Breast epithelium (tissue), 4 donors: ENCODE measurements around the gene KCNJ10. TPM values are rescaled to one million over a fixed set of nuclear protein-coding genes. Genes with fewer than 3 reads are reported as not detected.
"Not testable (repeated sequence)": the region's sequence is repeated elsewhere in the genome, so short reads cannot be mapped to it uniquely, and the experiment has no call there.

Experiments
- DNase-seq, 2 donors: peaks; one replicate each; pipeline ENCODE4 v3.0.0-alpha.2; 2019; ENCODE audit warnings: low spot score in 2 of 2
- H3K27ac ChIP-seq, 2 donors: fragments of 200-600 bp; sonication (generic) in 1 of 2; one replicate each; pipeline ENCODE4 v1.5.1; 2016 to 2019; ENCODE audit warnings: mild to moderate bottlenecking in 1 of 2
- H3K27me3 ChIP-seq, 2 donors: fragments of 200-600 bp; sonication (generic) in 1 of 2; one replicate each; pipeline versions ENCODE4 v1.5.1 to v1.6.0; 2017 to 2019; ENCODE audit warnings: control low read depth in 1 of 2, mild to moderate bottlenecking in 1 of 2
- H3K36me3 ChIP-seq: fragments of 200-600 bp; one replicate; pipeline ENCODE4 v1.5.1; 2019
- H3K4me1 ChIP-seq, 2 donors: fragments of 200-600 bp; sonication (generic); one replicate each; pipeline ENCODE4 v1.5.1; 2016 to 2019; ENCODE audit warnings: control low read depth in 1 of 2
- H3K4me3 ChIP-seq, 3 donors: fragments of 200-600 bp; sonication (generic); 1 replicate in 2 of 3; 2 replicates in 1 of 3; pipeline ENCODE4 v1.5.1; 2016 to 2019; ENCODE audit warnings: mild to moderate bottlenecking in 3 of 3, moderate library complexity in 2 of 3
- H3K9me3 ChIP-seq, 2 donors: fragments of 200-600 bp; sonication (generic) in 1 of 2; one replicate each; pipeline ENCODE4 v1.5.1; 2016 to 2019; ENCODE audit warnings: control low read depth in 1 of 2
- CTCF ChIP-seq, 3 donors: fragments of 450-650 bp; IDR thresholded peaks; one replicate each; pipeline ENCODE4 v1.5.1; 2016 to 2017; ENCODE audit warnings: antibody characterized with exemption in 3 of 3, mild to moderate bottlenecking in 3 of 3, moderate library complexity in 3 of 3
- POLR2A ChIP-seq: fragments of 450-650 bp; IDR thresholded peaks from one replicate; pipeline ENCODE4 v1.6.1; 2016; ENCODE audit warnings: antibody characterized with exemption, mild to moderate bottlenecking, moderate library complexity
- POLR2AphosphoS5 ChIP-seq, 3 donors: sonication (generic); formaldehyde crosslinking; IDR thresholded peaks; one replicate each; pipeline ENCODE4 v1.6.1; 2017; ENCODE audit warnings: antibody characterized with exemption in 3 of 3
- intact Hi-C: fragments of 100-400 bp; cut with DNase I; formaldehyde crosslinking; loops from one replicate; pipeline ENCODE4 v1.15.1; 2023; ENCODE audit warnings: low total_unique reads
- total RNA-seq, 3 donors: library from RNA; depleted of rRNA; stranded (reverse); fragments of >200 nt; gene quantifications; one replicate each; pipeline ENCODE4 v1.1.0, GENCODE V29; 2016

Gene KCNJ10
- total RNA-seq, 3 donors from 2014 or later = 0.15 TPM; not detected in 2

- intact Hi-C loops = no loop called here
Observed at GRCh38 chr1:160115545-160116282, 45.8 kb upstream of the KCNJ10 start, which contains the start of gene ATP1A2. Gene ATP1A2 (plus strand): TSS chr1:160115759. CDS start chr1:160115862, 103 bp downstream.

GRCh38 chr1:160114085-160114484 lies 44.1 kb upstream of the KCNJ10 start:
- no peak overlapping the region for H3K4me3 ChIP-seq
- intact Hi-C loops = no loop called here
- H3K27me3 ChIP-seq = no peaks in the 10 kb centered on the region
- no peaks in the 10 kb centered on the region for H3K36me3 ChIP-seq
- H3K4me1 ChIP-seq = no peaks in the 10 kb centered on the region
- no peaks in the 10 kb centered on the region for H3K9me3 ChIP-seq
- no peak overlapping the region for H3K27ac ChIP-seq
- TF ChIP-seq CTCF (IDR thresholded peaks at IDR 0.05) = no peak
- TF ChIP-seq POLR2A = no peak
- TF ChIP-seq POLR2AphosphoS5 (IDR thresholded peaks at IDR 0.05) = no peak
- DNase-seq = no peak

More at GRCh38 chr1:160115545-160116282, 45.8 kb upstream of the KCNJ10 start, which contains the start of gene ATP1A2:
- Histone ChIP-seq H3K27ac (peak within 1 kb of the TSS in 1 of 2 donors; percentile 12), H3K27me3 (no peaks in the 10 kb centered on the region), H3K9me3 (no peaks in the 10 kb centered on the region), H3K4me1 (no peaks in the 10 kb centered on the region), H3K36me3 (no peaks in the 10 kb centered on the region), H3K4me3 (peak within 1 kb of the TSS in 1 of 3 donors; percentile 18)
- no peak for DNase-seq
- no peak for TF ChIP-seq POLR2AphosphoS5 (IDR thresholded peaks at IDR 0.05)
- no peak for TF ChIP-seq CTCF (IDR thresholded peaks at IDR 0.05)
- TF ChIP-seq POLR2A = no peak

GRCh38 chr1:160113407-160113806 lies 43.4 kb upstream of the KCNJ10 start:
- H3K4me3 ChIP-seq = no peak overlapping the region
- H3K9me3 ChIP-seq = no peaks in the 10 kb centered on the region
- no peak for TF ChIP-seq POLR2A
- TF ChIP-seq CTCF (IDR thresholded peaks at IDR 0.05) = no peak
- no peak for TF ChIP-seq POLR2AphosphoS5 (IDR thresholded peaks at IDR 0.05)
- no peaks in the 10 kb centered on the region for H3K4me1 ChIP-seq
- DNase-seq = no peak
- no peaks in the 10 kb centered on the region for H3K36me3 ChIP-seq
- no peak overlapping the region for H3K27ac ChIP-seq
- intact Hi-C loops = no loop called here
- H3K27me3 ChIP-seq = no peaks in the 10 kb centered on the region

- H3K4me1 ChIP-seq = no peaks in the 10 kb centered on the region
- no peaks in the 10 kb centered on the region for H3K9me3 ChIP-seq
- no peak overlapping the region for H3K4me3 ChIP-seq
- H3K36me3 ChIP-seq = no peaks in the 10 kb centered on the region
- no peak overlapping the region for H3K27ac ChIP-seq
- intact Hi-C loops = no loop called here
- DNase-seq = no peak
- H3K27me3 ChIP-seq = no peaks in the 10 kb centered on the region
- TF ChIP-seq POLR2AphosphoS5 (IDR thresholded peaks at IDR 0.05) = no peak
- no peak for TF ChIP-seq POLR2A
- no peak for TF ChIP-seq CTCF (IDR thresholded peaks at IDR 0.05)
Observed at GRCh38 chr1:160112357-160112756, 42.4 kb upstream of the KCNJ10 start.

- H3K27ac ChIP-seq, H3K36me3 ChIP-seq, DNase-seq, H3K9me3 ChIP-seq, H3K4me1 ChIP-seq, H3K4me3 ChIP-seq, intact Hi-C loops, H3K27me3 ChIP-seq: not testable (repeated sequence)
Observed at GRCh38 chr1:160111462-160111861, 41.5 kb upstream of the KCNJ10 start.
